Endothelial cell of umbilical vein (primary cell): ENCODE results near the gene IL1RL2. TPM values are rescaled to one million over a fixed set of nuclear protein-coding genes. Genes with fewer than 3 reads are reported as not detected.
A peak's percentile ranks its signal among the peaks of the same experiment; 100 is the strongest.

Experiments
- BruUV-seq: library from RNA; stranded (reverse); fragments of 400-500 nt; replicated peaks from 2 replicates; lab custom pipeline; 2021; lab: Mats Ljungman, UMichigan
- CTCF ChIA-PET: fragments of 300-600, 350-600 bp; sonication (Branson Sonifier 250); formaldehyde crosslinking; loops from one replicate; lab custom pipeline; 2021; ENCODE audit warnings: antibody characterized with exemption, inconsistent platforms; lab: Charles Lee
- POLR2A ChIA-PET: fragments of 300-600, 350-600 bp; sonication (Branson Sonifier 250); formaldehyde crosslinking; loops from one replicate; lab custom pipeline; 2021; ENCODE audit warnings: antibody characterized with exemption, inconsistent platforms; lab: Charles Lee
- DNase-seq: peaks from one replicate; pipeline ENCODE4 v3.0.0-alpha.2; 2011; ENCODE audit warnings: low read depth, low spot score
- FAIRE-seq: peaks from 2 replicates; lab custom pipeline; 2011; peaks lifted over from hg19 to GRCh38; lab: Jason Lieb, UNC
- H2AFZ ChIP-seq: 2 replicates; pipeline ENCODE4 v1.6.0; 2012; ENCODE audit warnings: low read depth, low read length, control low read depth, inconsistent platforms
- H3K27ac ChIP-seq: 2 replicates; pipeline ENCODE4 v1.5.1; 2011; ENCODE audit warnings: low read depth, mild to moderate bottlenecking, control low read depth, low read length, moderate library complexity; ENCODE audit not compliant: insufficient read depth
- H3K27me3 ChIP-seq, 2 experiments: 2 replicates each; pipeline versions ENCODE4 v1.6.0 to v1.6.1; 2011; ENCODE audit warnings: low read length in 2 of 2, mixed read lengths in 1 of 2; ENCODE audit not compliant: control insufficient read depth in 2 of 2, insufficient read depth in 2 of 2
- H3K36me3 ChIP-seq, 2 experiments: 2 replicates in 1 of 2; 3 replicates in 1 of 2; pipeline ENCODE4 v1.5.1; 2011; ENCODE audit warnings: low read length in 2 of 2, mild to moderate bottlenecking in 1 of 2, moderate library complexity in 1 of 2; ENCODE audit not compliant: control insufficient read depth in 2 of 2, insufficient read depth in 2 of 2; ENCODE audit errors: extremely low read depth in 1 of 2
- H3K4me1 ChIP-seq: 3 replicates; pipeline ENCODE4 v1.5.1; 2011; ENCODE audit warnings: mild to moderate bottlenecking, low read length; ENCODE audit not compliant: control insufficient read depth, insufficient read depth; ENCODE audit errors: extremely low read depth
- H3K4me2 ChIP-seq: 2 replicates; pipeline ENCODE4 v1.6.1; 2011; ENCODE audit warnings: low read length, control low read depth, mixed read lengths; ENCODE audit not compliant: insufficient read depth
- H3K4me3 ChIP-seq, 3 experiments: fragments of 200-600 bp in 1 of 3; sonication (generic), shearing (Covaris generic) in 1 of 3; replicated peaks in 1 of 3; 2 replicates each; pipeline ENCODE4 v1.5.1; 2011 to 2016; ENCODE audit warnings: control low read depth in 3 of 3, low read length in 3 of 3, mild to moderate bottlenecking in 2 of 3, inconsistent platforms in 1 of 3, low read depth in 1 of 3, moderate library complexity in 1 of 3; ENCODE audit not compliant: insufficient read depth in 1 of 3
- H3K79me2 ChIP-seq: 2 replicates; pipeline ENCODE4 v1.6.0; 2012; ENCODE audit warnings: low read length, inconsistent platforms; ENCODE audit not compliant: control insufficient read depth, insufficient read depth
- H3K9ac ChIP-seq: replicated peaks from 2 replicates; pipeline ENCODE3; 2011; ENCODE audit warnings: low read length, control low read depth; ENCODE audit not compliant: insufficient read depth; ENCODE audit errors: extremely low read depth
- H3K9me1 ChIP-seq: replicated peaks from 3 replicates; pipeline ENCODE4 v1.6.0; 2011; ENCODE audit warnings: mild to moderate bottlenecking, low read length; ENCODE audit not compliant: control insufficient read depth, insufficient read depth; ENCODE audit errors: extremely low read depth
- H3K9me3 ChIP-seq: replicated peaks from 2 replicates; pipeline ENCODE4 v1.5.1; 2012; ENCODE audit warnings: low read length, inconsistent platforms; ENCODE audit not compliant: control insufficient read depth, insufficient read depth
- H4K20me1 ChIP-seq: replicated peaks from 2 replicates; pipeline ENCODE3; 2011; ENCODE audit warnings: mild to moderate bottlenecking, low read length; ENCODE audit not compliant: control insufficient read depth, insufficient read depth; ENCODE audit errors: extremely low read depth
- EZH2 ChIP-seq: IDR thresholded peaks from 2 replicates; pipeline ENCODE4 v1.6.1; 2012; ENCODE audit warnings: borderline replicate concordance, low read depth, mild to moderate bottlenecking, moderate library complexity, low read length, inconsistent platforms; ENCODE audit not compliant: severe bottlenecking
- FOS ChIP-seq: IDR thresholded peaks from 2 replicates; pipeline ENCODE4 v1.6.1; 2011; ENCODE audit warnings: mild to moderate bottlenecking, low read length, moderate library complexity, borderline replicate concordance; ENCODE audit not compliant: insufficient read depth
- GATA2 ChIP-seq: IDR thresholded peaks from 2 replicates; pipeline ENCODE4 v1.7.0; 2011; ENCODE audit warnings: low read depth, mild to moderate bottlenecking, moderate library complexity, mixed read lengths, low read length; ENCODE audit not compliant: insufficient read length, insufficient read depth
- dilution Hi-C: fragments of 300-500 bp; cut with MboI; formaldehyde crosslinking; loops from one replicate; pipeline ENCODE4 v1.15.0; 2019; ENCODE audit warnings: low sequenced_read_pairs; ENCODE audit not compliant: extremely low pct_ligation_motif_present
- intact Hi-C: fragments of 100-400 bp; cut with micrococcal nuclease; formaldehyde crosslinking; loops from one replicate; pipeline ENCODE4 v1.10.0; 2022
- polyA plus RNA-seq, 4 experiments: library from polyadenylated mRNA; depleted of rRNA in 3 of 4; stranded (reverse) in 3 of 4; unstranded in 1 of 4; fragments of >200 nt; gene quantifications; 2 replicates each; pipeline versions ENCODE4 v1.2.1 to v1.2.3, GENCODE V29; 2011 to 2012; ENCODE audit warnings: missing spikeins in 1 of 4
- total RNA-seq: library from RNA; stranded (reverse); gene quantifications from 2 replicates; pipeline ENCODE4 v1.2.3, GENCODE V29; 2021
- TF ChIP-seq, protein P1 (sequence below): IDR thresholded peaks from 2 replicates; pipeline ENCODE4 v1.6.1; 2011; ENCODE audit not compliant: insufficient read depth, insufficient read length
- TF ChIP-seq, protein P2 (sequence below), 2 donors: IDR thresholded peaks; 1 replicate in 1 of 2; 2 replicates in 1 of 2; pipeline ENCODE4 v1.5.1; 2011; ENCODE audit warnings: low read length in 2 of 2, mild to moderate bottlenecking in 2 of 2, moderate library complexity in 2 of 2, control low read depth in 1 of 2, inconsistent platforms in 1 of 2, low read depth in 1 of 2; ENCODE audit not compliant: insufficient read depth in 1 of 2; ENCODE audit errors: extremely low read depth in 1 of 2

Gene IL1RL2
- total and polyA plus RNA-seq, 2 donors (not counting 3 experiments of a cell fraction or from before 2014, with no cell fraction given), result 0.11 TPM; not detected in 1

DNA sequence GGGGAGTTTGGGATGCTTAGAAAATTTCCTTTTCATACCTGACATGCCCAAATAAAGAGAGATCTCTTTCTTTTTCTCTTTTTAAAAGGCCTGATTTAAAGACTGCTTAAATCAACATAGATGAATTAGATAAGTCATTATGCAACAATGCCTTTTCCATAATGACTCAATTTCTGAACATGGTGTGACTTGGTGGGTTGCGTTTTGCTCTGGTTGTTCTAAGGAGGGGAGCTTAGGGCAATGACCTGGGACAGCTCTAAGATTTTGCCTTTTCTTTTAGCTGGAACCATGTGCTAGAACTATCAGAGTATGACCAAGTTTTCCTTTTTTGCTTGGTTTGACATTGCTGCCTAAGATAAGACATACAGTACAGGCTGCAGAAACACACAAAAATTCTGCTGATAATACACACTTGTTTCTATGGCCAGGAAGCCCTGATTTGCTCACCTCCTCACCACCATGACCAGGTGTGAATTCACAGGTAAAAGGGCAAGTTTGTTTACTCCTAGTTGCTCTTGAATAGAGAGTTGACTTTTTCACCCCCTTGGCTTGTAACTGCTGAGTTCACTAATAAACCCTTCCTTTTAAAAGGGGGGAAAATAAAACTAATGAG, 66.4 kb downstream of the IL1RL2 start:
- H3K27me3 ChIP-seq, result no peaks in the 10 kb centered on the region
- no peak overlapping the region for H3K4me3 ChIP-seq
- intact Hi-C loops, result loop anchor here (1.0 kb wide), 1 partner anchor 102 kb away; the partner anchor contains the start of gene IL18R1
- TF ChIP-seq EZH2 (no peak), GATA2 (peak; percentile 31)
- TF ChIP-seq, protein P1, sequence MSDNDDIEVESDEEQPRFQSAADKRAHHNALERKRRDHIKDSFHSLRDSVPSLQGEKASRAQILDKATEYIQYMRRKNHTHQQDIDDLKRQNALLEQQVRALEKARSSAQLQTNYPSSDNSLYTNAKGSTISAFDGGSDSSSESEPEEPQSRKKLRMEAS, result no peak
- peaks cover 14% of the 10 kb centered on the region for H3K4me1 ChIP-seq
- H3K79me2 ChIP-seq, result no peaks in the 10 kb centered on the region
- DNase-seq (no peak), FAIRE-seq (no peak)
- no peaks in the 10 kb centered on the region for H3K36me3 ChIP-seq
- no peaks in the 10 kb centered on the region for H3K9me3 ChIP-seq
- ChIA-PET CTCF (interaction anchor here (1.0 to 1.7 kb wide), 3 partner anchors 82 to 103 kb away, joined by 3 to 6 read pairs (median 4); no protein-coding TSS in a partner anchor), POLR2A (no interaction called here)
- no peak overlapping the region for H3K27ac ChIP-seq
- no peak overlapping the region for H3K4me2 ChIP-seq
- H3K9me1 ChIP-seq, result no peaks in the 10 kb centered on the region
- no TSS peak for BruUV-seq
- H4K20me1 ChIP-seq, result no peaks in the 10 kb centered on the region
- no peak overlapping the region for H3K9ac ChIP-seq
- no peak overlapping the region for H2AFZ ChIP-seq
- dilution Hi-C loops, result no loop called here

DNA sequence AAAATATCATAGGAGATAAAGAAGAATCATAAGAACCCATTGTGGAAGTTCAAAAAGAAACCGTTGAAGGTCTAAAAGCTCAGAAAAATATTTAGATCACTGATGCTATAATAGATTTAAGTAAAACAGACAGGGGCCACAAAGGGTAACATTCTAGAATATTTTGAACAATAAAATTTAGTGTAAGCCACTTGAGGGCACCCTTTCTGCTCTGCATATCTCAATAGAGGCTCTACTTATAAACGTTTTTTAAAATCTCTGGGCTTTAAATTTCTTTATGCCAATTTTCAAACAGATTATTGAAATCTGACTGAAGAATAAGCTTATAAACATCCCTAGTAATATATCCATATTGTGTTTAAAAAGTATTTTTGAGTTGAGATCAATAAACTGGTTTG, 66.9 kb downstream of the IL1RL2 start:
- peaks cover 19% of the 10 kb centered on the region for H3K4me1 ChIP-seq
- H3K36me3 ChIP-seq, result no peaks in the 10 kb centered on the region
- no peaks in the 10 kb centered on the region for H3K9me1 ChIP-seq
- no peak overlapping the region for H3K9ac ChIP-seq
- no peaks in the 10 kb centered on the region for H4K20me1 ChIP-seq
- ChIA-PET CTCF (interaction anchor here (0.6 to 1.7 kb wide), 4 partner anchors 8 to 103 kb away, joined by 3 to 6 read pairs (median 4); no protein-coding TSS in a partner anchor), POLR2A (no interaction called here)
- no peaks in the 10 kb centered on the region for H3K9me3 ChIP-seq
- DNase-seq (peak; percentile 41), FAIRE-seq (peak; percentile 38)
- TF ChIP-seq FOS, result no peak
- TF ChIP-seq, protein P2, sequence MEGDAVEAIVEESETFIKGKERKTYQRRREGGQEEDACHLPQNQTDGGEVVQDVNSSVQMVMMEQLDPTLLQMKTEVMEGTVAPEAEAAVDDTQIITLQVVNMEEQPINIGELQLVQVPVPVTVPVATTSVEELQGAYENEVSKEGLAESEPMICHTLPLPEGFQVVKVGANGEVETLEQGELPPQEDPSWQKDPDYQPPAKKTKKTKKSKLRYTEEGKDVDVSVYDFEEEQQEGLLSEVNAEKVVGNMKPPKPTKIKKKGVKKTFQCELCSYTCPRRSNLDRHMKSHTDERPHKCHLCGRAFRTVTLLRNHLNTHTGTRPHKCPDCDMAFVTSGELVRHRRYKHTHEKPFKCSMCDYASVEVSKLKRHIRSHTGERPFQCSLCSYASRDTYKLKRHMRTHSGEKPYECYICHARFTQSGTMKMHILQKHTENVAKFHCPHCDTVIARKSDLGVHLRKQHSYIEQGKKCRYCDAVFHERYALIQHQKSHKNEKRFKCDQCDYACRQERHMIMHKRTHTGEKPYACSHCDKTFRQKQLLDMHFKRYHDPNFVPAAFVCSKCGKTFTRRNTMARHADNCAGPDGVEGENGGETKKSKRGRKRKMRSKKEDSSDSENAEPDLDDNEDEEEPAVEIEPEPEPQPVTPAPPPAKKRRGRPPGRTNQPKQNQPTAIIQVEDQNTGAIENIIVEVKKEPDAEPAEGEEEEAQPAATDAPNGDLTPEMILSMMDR (IDR thresholded peaks at IDR 0.05; ENCODE audit: extremely low read depth in 1 of 2, insufficient read depth in 1 of 2, low read depth in 1 of 2, low read length in 2 of 2), result peak in 1 of 2 donors; percentile 30
- dilution Hi-C loops, result no loop called here
- BruUV-seq, result no TSS peak
- H3K27me3 ChIP-seq, result no peaks in the 10 kb centered on the region
- intact Hi-C loops, result loop anchor here (1.0 kb wide), 1 partner anchor 102 kb away; the partner anchor contains the start of gene IL18R1
- no peak overlapping the region for H3K4me2 ChIP-seq
- no peak overlapping the region for H3K27ac ChIP-seq
- no peak overlapping the region for H2AFZ ChIP-seq
- H3K4me3 ChIP-seq, result no peak overlapping the region
- no peaks in the 10 kb centered on the region for H3K79me2 ChIP-seq
